Osteoblast (primary cell): ENCODE results near the gene NUFIP2. TPM values are rescaled to one million over a fixed set of nuclear protein-coding genes. Genes with fewer than 3 reads are reported as not detected.
"Not testable (repeated sequence)": the region's sequence is repeated elsewhere in the genome, so short reads cannot be mapped to it uniquely, and the experiment has no call there.

Source experiments
- DNase-seq: peaks from one replicate; pipeline ENCODE4 v3.0.0; 2011; ENCODE audit warnings: low spot score, mixed read lengths; ENCODE audit not compliant: insufficient read length; ENCODE audit errors: missing footprints
- H2AFZ ChIP-seq: 2 replicates; pipeline ENCODE4 v1.6.0; 2011; ENCODE audit warnings: mild to moderate bottlenecking, low read length
- H3K27ac ChIP-seq: 2 replicates; pipeline ENCODE4 v1.5.1; 2011; ENCODE audit warnings: mild to moderate bottlenecking, low read depth, low read length, moderate library complexity
- H3K27me3 ChIP-seq: 2 replicates; pipeline ENCODE4 v1.6.0; 2012; ENCODE audit warnings: mild to moderate bottlenecking, control low read depth, inconsistent platforms, low read length, moderate library complexity; ENCODE audit not compliant: insufficient read depth
- H3K36me3 ChIP-seq: 2 replicates; pipeline ENCODE4 v1.5.1; 2011; ENCODE audit warnings: mild to moderate bottlenecking, low read length, control low read depth, moderate library complexity; ENCODE audit not compliant: insufficient read depth
- H3K4me1 ChIP-seq: 2 replicates; pipeline ENCODE4 v1.5.1; 2011; ENCODE audit warnings: mild to moderate bottlenecking, low read length, control low read depth, moderate library complexity; ENCODE audit not compliant: insufficient read depth
- H3K4me2 ChIP-seq: 2 replicates; pipeline ENCODE4 v1.6.0; 2011; ENCODE audit warnings: mild to moderate bottlenecking, low read length; ENCODE audit not compliant: insufficient read depth
- H3K4me3 ChIP-seq: fragments of 200-600 bp; sonication (generic); 3 replicates; pipeline ENCODE4 v1.5.1; 2012; ENCODE audit warnings: mild to moderate bottlenecking, low read length, inconsistent platforms; ENCODE audit not compliant: insufficient read depth
- H3K79me2 ChIP-seq: 2 replicates; pipeline ENCODE4 v1.6.0; 2012; ENCODE audit warnings: mild to moderate bottlenecking, low read length, control low read depth, inconsistent platforms; ENCODE audit not compliant: insufficient read depth
- H3K9me3 ChIP-seq: 2 replicates; pipeline ENCODE4 v1.5.1; 2011; ENCODE audit warnings: low read depth, low read length, control low read depth
- H4K20me1 ChIP-seq: 2 replicates; pipeline ENCODE4 v1.6.0; 2012; ENCODE audit warnings: mild to moderate bottlenecking, low read length, control low read depth; ENCODE audit not compliant: insufficient read depth
- CTCF ChIP-seq: IDR thresholded peaks from 2 replicates; pipeline ENCODE4 v1.5.1; 2011; ENCODE audit warnings: mild to moderate bottlenecking, low read depth, low read length, moderate library complexity; ENCODE audit errors: extremely low read depth
- total RNA-seq: library from RNA; depleted of rRNA; stranded (reverse); fragments of >200 nt; gene quantifications from 2 replicates; pipeline ENCODE4 v1.2.3, GENCODE V29; 2012

The NUFIP2 gene
- total RNA-seq, 1 donor, result 56.8 TPM

- TF ChIP-seq CTCF, result no peak
- Histone ChIP-seq H3K36me3 (peaks cover 67% of the 10 kb centered on the region), H3K4me3 (no peak overlapping the region), H3K79me2 (peaks cover 96% of the 10 kb centered on the region), H3K27ac (no peak overlapping the region), H3K4me1 (no peaks in the 10 kb centered on the region), H3K27me3 (no peaks in the 10 kb centered on the region), H2AFZ (no peak overlapping the region), H3K9me3 (no peaks in the 10 kb centered on the region), H3K4me2 (no peak overlapping the region), H4K20me1 (peaks cover 81% of the 10 kb centered on the region)
- no peak for DNase-seq
Measured at GRCh38 chr17:29279397-29280070, 14.4 kb downstream of the NUFIP2 start.

- peaks cover 69% of the 10 kb centered on the region for H3K36me3 ChIP-seq
- TF ChIP-seq CTCF, result no peak
Measured at GRCh38 chr17:29278692-29279091, 15.3 kb downstream of the NUFIP2 start.

GRCh38 chr17:29273924-29274323, 20.0 kb downstream of the NUFIP2 start:
- Histone ChIP-seq H3K9me3 (no peaks in the 10 kb centered on the region), H3K4me3 (no peak overlapping the region), H3K4me2 (no peak overlapping the region), H2AFZ (no peak overlapping the region), H3K27ac (no peak overlapping the region), H3K79me2 (peaks cover 97% of the 10 kb centered on the region), H3K27me3 (no peaks in the 10 kb centered on the region), H3K36me3 (peaks cover 69% of the 10 kb centered on the region), H4K20me1 (peaks cover 68% of the 10 kb centered on the region), H3K4me1 (no peaks in the 10 kb centered on the region)
- no peak for TF ChIP-seq CTCF
- DNase-seq, result no peak

More at GRCh38 chr17:29278692-29279091, 15.3 kb downstream of the NUFIP2 start:
- H3K9me3 ChIP-seq, result no peaks in the 10 kb centered on the region
- no peak overlapping the region for H3K4me2 ChIP-seq
- H3K79me2 ChIP-seq, result peaks cover 98% of the 10 kb centered on the region
- no peak for DNase-seq
- H3K27me3 ChIP-seq, result no peaks in the 10 kb centered on the region
- H3K4me1 ChIP-seq, result no peaks in the 10 kb centered on the region
- H2AFZ ChIP-seq, result no peak overlapping the region
- H3K27ac ChIP-seq, result no peak overlapping the region
- H3K4me3 ChIP-seq, result no peak overlapping the region
- H4K20me1 ChIP-seq, result peaks cover 83% of the 10 kb centered on the region

- Histone ChIP-seq H4K20me1 (peaks cover 68% of the 10 kb centered on the region), H3K79me2 (peaks cover 95% of the 10 kb centered on the region), H3K36me3 (peaks cover 70% of the 10 kb centered on the region)
- H3K4me1 ChIP-seq, H3K4me2 ChIP-seq, DNase-seq, H3K9me3 ChIP-seq, H3K27me3 ChIP-seq, H3K27ac ChIP-seq, H3K4me3 ChIP-seq, H2AFZ ChIP-seq: not testable (repeated sequence)
Measured at GRCh38 chr17:29271980-29272379, 22.0 kb downstream of the NUFIP2 start.
